ENCODE results near the gene ZNF692. TPM values are rescaled to one million over a fixed set of nuclear protein-coding genes. Genes with fewer than 3 reads are reported as not detected.

ZNF692 gene
- total and polyA plus RNA-seq, 2 of the 13 experiments (the other 11 are each of a cell fraction or from before 2014, with no cell fraction given), result 27.3 to 45.8 TPM

DNA sequence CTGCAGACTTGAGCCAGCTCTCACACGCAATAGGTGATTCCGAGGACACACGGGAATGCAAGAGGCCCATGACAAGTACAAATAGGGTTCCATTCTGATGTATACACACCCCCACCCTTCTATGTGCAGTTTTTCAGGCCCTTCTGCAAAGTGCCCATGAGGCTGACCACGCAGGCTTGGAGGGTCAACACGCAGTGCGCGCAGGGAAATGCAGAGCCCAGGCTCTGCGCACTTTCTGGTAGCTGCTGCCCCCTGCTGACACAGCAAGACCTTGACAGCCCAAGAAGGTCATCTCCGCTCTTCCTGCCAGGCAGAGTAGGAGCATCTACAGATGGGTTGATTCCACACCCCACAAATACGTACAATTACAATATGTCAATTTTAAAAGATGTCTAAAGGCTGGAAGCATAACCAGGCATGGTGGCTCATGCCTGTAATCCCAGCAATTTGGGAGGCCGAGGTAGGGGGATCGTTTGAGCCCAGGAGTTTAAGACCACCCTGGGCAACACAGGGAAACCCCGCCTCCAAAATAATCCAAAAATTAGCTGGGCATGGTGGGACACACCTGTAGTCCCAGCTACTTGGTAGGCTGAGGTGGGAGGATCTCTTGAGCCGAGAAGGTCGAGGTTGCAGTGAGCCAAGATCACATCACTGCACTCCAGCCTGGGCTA is 51.7 kb downstream of the ZNF692 start (continued):
- TF ChIP-seq, protein P1, sequence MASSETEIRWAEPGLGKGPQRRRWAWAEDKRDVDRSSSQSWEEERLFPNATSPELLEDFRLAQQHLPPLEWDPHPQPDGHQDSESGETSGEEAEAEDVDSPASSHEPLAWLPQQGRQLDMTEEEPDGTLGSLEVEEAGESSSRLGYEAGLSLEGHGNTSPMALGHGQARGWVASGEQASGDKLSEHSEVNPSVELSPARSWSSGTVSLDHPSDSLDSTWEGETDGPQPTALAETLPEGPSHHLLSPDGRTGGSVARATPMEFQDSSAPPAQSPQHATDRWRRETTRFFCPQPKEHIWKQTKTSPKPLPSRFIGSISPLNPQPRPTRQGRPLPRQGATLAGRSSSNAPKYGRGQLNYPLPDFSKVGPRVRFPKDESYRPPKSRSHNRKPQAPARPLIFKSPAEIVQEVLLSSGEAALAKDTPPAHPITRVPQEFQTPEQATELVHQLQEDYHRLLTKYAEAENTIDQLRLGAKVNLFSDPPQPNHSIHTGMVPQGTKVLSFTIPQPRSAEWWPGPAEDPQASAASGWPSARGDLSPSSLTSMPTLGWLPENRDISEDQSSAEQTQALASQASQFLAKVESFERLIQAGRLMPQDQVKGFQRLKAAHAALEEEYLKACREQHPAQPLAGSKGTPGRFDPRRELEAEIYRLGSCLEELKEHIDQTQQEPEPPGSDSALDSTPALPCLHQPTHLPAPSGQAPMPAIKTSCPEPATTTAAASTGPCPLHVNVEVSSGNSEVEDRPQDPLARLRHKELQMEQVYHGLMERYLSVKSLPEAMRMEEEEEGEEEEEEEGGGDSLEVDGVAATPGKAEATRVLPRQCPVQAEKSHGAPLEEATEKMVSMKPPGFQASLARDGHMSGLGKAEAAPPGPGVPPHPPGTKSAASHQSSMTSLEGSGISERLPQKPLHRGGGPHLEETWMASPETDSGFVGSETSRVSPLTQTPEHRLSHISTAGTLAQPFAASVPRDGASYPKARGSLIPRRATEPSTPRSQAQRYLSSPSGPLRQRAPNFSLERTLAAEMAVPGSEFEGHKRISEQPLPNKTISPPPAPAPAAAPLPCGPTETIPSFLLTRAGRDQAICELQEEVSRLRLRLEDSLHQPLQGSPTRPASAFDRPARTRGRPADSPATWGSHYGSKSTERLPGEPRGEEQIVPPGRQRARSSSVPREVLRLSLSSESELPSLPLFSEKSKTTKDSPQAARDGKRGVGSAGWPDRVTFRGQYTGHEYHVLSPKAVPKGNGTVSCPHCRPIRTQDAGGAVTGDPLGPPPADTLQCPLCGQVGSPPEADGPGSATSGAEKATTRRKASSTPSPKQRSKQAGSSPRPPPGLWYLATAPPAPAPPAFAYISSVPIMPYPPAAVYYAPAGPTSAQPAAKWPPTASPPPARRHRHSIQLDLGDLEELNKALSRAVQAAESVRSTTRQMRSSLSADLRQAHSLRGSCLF (CRISPR knock-in tag; IDR thresholded peaks at IDR 0.05; ENCODE audit: borderline replicate concordance), result no peak
- TF ChIP-seq, protein P2, sequence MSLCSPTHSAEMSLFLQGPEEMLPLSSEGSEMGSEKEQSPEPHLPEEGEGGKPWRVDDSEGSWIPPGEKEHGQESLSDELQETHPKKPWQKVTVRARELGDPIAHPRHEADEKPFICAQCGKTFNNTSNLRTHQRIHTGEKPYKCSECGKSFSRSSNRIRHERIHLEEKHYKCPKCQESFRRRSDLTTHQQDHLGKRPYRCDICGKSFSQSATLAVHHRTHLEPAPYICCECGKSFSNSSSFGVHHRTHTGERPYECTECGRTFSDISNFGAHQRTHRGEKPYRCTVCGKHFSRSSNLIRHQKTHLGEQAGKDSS (CRISPR knock-in tag; IDR thresholded peaks at IDR 0.05; ENCODE audit: borderline replicate concordance, low read depth), result peak; percentile 52; the same call in 1 of the 2 replicates
- 0 out of 2 replicates have a peak, but pooled peaks have one; percentile 24 for TF ChIP-seq GATAD1 (CRISPR knock-in tag; IDR thresholded peaks at IDR 0.05)
- TF ChIP-seq HOXA5 (CRISPR knock-in tag; IDR thresholded peaks at IDR 0.05), result peak; percentile 30; the same call in 1 of the 2 replicates
- no peak for TF ChIP-seq NFIC (IDR thresholded peaks at IDR 0.05; ENCODE audit: low read length)
- peak; percentile 35; the same call in 1 of the 2 replicates for TF ChIP-seq HOXA3 (CRISPR knock-in tag; IDR thresholded peaks at IDR 0.05)
- TF ChIP-seq ZBTB25 (CRISPR knock-in tag; IDR thresholded peaks at IDR 0.05), result no peak
- peak; percentile 93 for TF ChIP-seq SMC3 (IDR thresholded peaks at IDR 0.05; ENCODE audit: low read length)
- TF ChIP-seq MEIS2 (CRISPR knock-in tag; IDR thresholded peaks at IDR 0.05), result peak; percentile 58; the same call in 1 of the 2 replicates
- peak; percentile 100 for TF ChIP-seq STAG1 (CRISPR knock-in tag; IDR thresholded peaks at IDR 0.05)
- no peak for TF ChIP-seq ZNF547 (CRISPR knock-in tag; IDR thresholded peaks at IDR 0.05)
- TF ChIP-seq MAFF (IDR thresholded peaks at IDR 0.05; ENCODE audit: low read depth, low read length), result peak; percentile 56; the same call in 1 of the 2 replicates
- no peak for TF ChIP-seq ZNF615 (CRISPR knock-in tag; IDR thresholded peaks at IDR 0.05; ENCODE audit: borderline replicate concordance)
- TF ChIP-seq ZNF362 (CRISPR knock-in tag; IDR thresholded peaks at IDR 0.05; ENCODE audit: borderline replicate concordance), result 0 out of 2 replicates have a peak, but pooled peaks have one; percentile 14
- TF ChIP-seq RAD21 (CRISPR knock-in tag; IDR thresholded peaks at IDR 0.05), result peak; percentile 97
- no peak for TF ChIP-seq SCMH1 (CRISPR knock-in tag; IDR thresholded peaks at IDR 0.05; ENCODE audit: borderline replicate concordance)
- TF ChIP-seq ZNF276 (CRISPR knock-in tag; IDR thresholded peaks at IDR 0.05; ENCODE audit: low read depth), result no peak
- peak; percentile 47; the same call in 1 of the 2 replicates for TF ChIP-seq ZNF143 (CRISPR knock-in tag; IDR thresholded peaks at IDR 0.05)
- peak; percentile 43; the same call in 1 of the 2 replicates for TF ChIP-seq KDM2A (CRISPR knock-in tag; IDR thresholded peaks at IDR 0.05; ENCODE audit: borderline replicate concordance, low read depth)
- TF ChIP-seq ZNF780A (CRISPR knock-in tag; IDR thresholded peaks at IDR 0.05), result no peak

All from HepG2 (cell line).